ENCODE measurements around the gene ATP6V0B. TPM values are rescaled to one million over a fixed set of nuclear protein-coding genes. Genes with fewer than 3 reads are reported as not detected.

Gene ATP6V0B
- total RNA-seq, 1 donor from 2014 or later = 115 TPM

DNA sequence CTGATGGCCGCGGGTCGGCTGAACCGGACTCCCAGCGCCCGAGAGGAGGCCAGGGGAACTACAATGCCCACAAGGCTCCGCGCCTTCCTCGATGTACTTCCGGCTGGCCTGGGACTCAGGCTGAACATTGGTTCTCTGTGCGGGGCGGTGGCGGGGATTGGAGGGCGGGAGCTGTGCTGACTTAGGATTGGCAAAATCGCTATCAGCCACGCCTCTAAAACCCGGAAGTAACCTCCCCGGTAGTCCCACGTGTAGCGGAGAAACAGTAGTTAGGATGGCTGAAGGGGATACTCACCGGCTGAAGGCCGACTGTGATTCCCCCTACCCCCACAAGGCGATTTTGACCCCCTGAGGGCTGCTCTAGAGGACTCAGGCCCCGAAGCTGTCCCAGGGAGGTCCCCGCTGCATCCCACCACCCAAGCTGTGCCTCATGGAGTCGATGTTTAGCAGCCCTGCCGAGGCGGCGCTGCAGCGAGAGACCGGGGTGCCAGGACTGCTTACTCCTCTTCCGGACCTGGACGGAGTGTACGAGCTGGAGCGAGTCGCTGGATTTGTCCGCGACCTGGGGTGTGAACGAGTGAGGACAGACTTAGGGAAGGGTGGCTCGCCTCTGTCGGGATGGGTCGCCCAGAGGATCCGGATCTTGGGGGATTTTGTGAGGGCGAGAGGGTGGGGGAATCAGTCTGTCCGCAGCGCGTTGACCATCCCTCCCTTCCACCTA is 4.9 kb upstream of the ATP6V0B start, which contains the start of gene DPH2:
Gene DPH2, plus strand, starts transcription at position 265 of the 721 bp plus-strand sequence. Its CDS starts 166 bp downstream, at position 431.
- Mint-ChIP-seq H3K36me3 (peaks cover 3% of the 10 kb centered on the region), H3K27ac (peak within 1 kb of the TSS; percentile 85), H3K4me3 (peak within 1 kb of the TSS; percentile 96), H3K27me3 (no peaks in the 10 kb centered on the region), H3K9me3 (no peaks in the 10 kb centered on the region), H3K4me1 (ENCODE audit: unreplicated experiment) (peaks cover 23% of the 10 kb centered on the region)
- TF ChIP-seq CTCF (conservative IDR thresholded peaks at IDR 0.05) = peak; percentile 13
- peak; percentile 93 for DNase-seq (ENCODE audit: extremely low spot score, unreplicated experiment)

DNA sequence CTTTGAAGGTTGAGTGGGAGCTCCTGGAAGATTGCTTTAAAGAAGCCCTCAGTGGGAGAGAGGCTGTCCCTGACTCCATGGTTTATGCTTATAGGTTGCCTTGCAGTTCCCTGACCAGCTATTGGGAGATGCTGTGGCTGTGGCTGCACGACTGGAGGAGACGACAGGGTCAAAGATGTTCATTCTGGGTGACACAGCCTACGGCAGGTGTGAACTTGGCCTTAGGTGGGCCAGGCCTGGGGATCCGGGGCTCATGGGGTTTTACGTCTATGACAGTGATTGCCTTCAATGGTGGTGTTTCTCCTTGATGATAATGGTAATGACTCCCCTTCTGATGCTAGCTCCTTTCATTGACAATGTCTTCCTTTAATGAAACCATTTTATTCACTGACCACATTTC is 4.3 kb upstream of the ATP6V0B start:
- Mint-ChIP-seq H3K9me3 (no peaks in the 10 kb centered on the region), H3K27me3 (no peaks in the 10 kb centered on the region), H3K27ac (no peak overlapping the region), H3K36me3 (peaks cover 3% of the 10 kb centered on the region), H3K4me3 (peak overlapping the region; percentile 96), H3K4me1 (ENCODE audit: unreplicated experiment) (peaks cover 23% of the 10 kb centered on the region)
- TF ChIP-seq CTCF (conservative IDR thresholded peaks at IDR 0.05) = no peak
- no peak for DNase-seq (ENCODE audit: extremely low spot score, unreplicated experiment)

GRCh38 chr1:43970911-43971310 is 3.8 kb upstream of the ATP6V0B start:
- Mint-ChIP-seq H3K4me1 (ENCODE audit: unreplicated experiment) (peaks cover 24% of the 10 kb centered on the region), H3K36me3 (peaks cover 3% of the 10 kb centered on the region), H3K27me3 (no peaks in the 10 kb centered on the region), H3K9me3 (no peaks in the 10 kb centered on the region), H3K4me3 (peak overlapping the region; percentile 96), H3K27ac (no peak overlapping the region)
- no peak for DNase-seq (ENCODE audit: extremely low spot score, unreplicated experiment)
- no peak for TF ChIP-seq CTCF (conservative IDR thresholded peaks at IDR 0.05)

GRCh38 chr1:43971336-43971980 is 3.3 kb upstream of the ATP6V0B start:
- DNase-seq (ENCODE audit: extremely low spot score, unreplicated experiment) = no peak
- no peak overlapping the region for H3K27ac Mint-ChIP-seq
- peak overlapping the region; percentile 96 for H3K4me3 Mint-ChIP-seq
- H3K9me3 Mint-ChIP-seq = no peaks in the 10 kb centered on the region
- TF ChIP-seq CTCF (conservative IDR thresholded peaks at IDR 0.05) = no peak
- H3K27me3 Mint-ChIP-seq = no peaks in the 10 kb centered on the region
- peaks cover 30% of the 10 kb centered on the region for H3K4me1 Mint-ChIP-seq (ENCODE audit: unreplicated experiment)
- peaks cover 6% of the 10 kb centered on the region for H3K36me3 Mint-ChIP-seq

GRCh38 chr1:43973981-43974442 is 748 bp upstream of the ATP6V0B start:
- Mint-ChIP-seq H3K4me1 (ENCODE audit: unreplicated experiment) (peaks cover 50% of the 10 kb centered on the region), H3K27ac (peak overlapping the region; percentile 95), H3K36me3 (peaks cover 26% of the 10 kb centered on the region), H3K9me3 (no peaks in the 10 kb centered on the region), H3K4me3 (peak overlapping the region; percentile 95), H3K27me3 (no peaks in the 10 kb centered on the region)
- no peak for DNase-seq (ENCODE audit: extremely low spot score, unreplicated experiment)
- TF ChIP-seq CTCF (conservative IDR thresholded peaks at IDR 0.05) = no peak
